Measurements from ENCODE around the gene ZNF662.

The ZNF662 gene

GRCh38 chr3:42887084-42887483 lies 18.9 kb upstream of the ZNF662 start:
- no peak for DNase-seq (ENCODE audit: low read depth)

DNA sequence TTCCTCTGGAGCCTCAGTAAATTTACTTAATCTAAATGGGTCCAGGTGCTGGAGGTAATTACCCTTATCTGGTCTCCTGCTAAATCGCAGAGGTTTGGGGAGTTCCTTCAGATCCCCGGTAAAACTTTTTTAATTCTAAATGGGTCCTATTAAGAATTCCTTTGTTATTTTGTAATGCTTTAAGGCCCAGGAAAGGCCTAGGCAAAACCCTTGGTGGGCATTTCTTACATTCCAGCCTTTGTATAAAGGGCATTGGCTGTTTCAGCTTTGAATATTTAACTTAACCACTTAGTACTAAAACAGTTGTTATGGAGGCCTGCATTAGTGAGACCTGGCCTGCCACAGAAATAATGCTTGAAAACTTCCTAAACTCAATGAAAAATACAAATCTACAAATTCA lies 14.9 kb upstream of the ZNF662 start:
- DNase-seq (ENCODE audit: low read depth) = no peak

DNA sequence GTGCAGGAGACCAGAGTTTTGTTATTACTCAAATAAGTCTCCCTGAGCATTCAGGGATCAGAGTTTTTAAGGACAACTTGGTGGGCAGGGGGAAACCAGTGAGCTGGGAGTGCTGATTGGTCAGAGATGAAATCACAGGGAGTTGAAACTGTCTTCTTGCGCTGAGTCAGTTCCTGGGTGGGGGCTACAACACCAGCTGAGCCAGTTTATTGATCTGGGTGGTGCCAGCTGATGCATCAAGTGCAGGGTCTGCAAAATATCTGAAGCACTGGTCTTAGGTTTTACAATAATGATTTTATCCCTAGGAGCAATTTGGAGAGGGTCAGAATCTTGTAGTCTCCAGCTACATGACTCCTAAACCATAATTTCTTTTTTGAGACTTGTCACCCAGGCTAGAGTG lies 13.8 kb upstream of the ZNF662 start:
- DNase-seq (ENCODE audit: low read depth) = no peak

DNA sequence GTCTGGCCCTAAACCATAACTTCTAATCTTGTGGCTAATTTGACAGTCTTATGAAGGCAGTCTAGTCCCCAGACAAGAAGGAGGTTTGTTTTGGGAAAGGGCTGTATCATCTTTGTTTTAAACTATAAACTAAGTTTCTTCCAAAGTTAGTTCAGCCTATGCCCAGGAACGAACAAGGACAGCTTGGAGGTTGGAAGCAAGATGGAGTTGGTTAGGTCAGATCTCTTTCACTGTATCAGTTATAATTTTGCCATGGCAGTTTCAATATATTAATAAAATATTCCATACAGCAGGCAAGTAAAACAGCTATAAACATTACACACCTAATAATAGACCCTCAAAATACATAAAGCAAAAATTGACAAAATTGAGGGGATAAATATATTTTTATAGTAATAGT lies 13.1 kb upstream of the ZNF662 start:
- DNase-seq (ENCODE audit: low read depth) = no peak

DNA sequence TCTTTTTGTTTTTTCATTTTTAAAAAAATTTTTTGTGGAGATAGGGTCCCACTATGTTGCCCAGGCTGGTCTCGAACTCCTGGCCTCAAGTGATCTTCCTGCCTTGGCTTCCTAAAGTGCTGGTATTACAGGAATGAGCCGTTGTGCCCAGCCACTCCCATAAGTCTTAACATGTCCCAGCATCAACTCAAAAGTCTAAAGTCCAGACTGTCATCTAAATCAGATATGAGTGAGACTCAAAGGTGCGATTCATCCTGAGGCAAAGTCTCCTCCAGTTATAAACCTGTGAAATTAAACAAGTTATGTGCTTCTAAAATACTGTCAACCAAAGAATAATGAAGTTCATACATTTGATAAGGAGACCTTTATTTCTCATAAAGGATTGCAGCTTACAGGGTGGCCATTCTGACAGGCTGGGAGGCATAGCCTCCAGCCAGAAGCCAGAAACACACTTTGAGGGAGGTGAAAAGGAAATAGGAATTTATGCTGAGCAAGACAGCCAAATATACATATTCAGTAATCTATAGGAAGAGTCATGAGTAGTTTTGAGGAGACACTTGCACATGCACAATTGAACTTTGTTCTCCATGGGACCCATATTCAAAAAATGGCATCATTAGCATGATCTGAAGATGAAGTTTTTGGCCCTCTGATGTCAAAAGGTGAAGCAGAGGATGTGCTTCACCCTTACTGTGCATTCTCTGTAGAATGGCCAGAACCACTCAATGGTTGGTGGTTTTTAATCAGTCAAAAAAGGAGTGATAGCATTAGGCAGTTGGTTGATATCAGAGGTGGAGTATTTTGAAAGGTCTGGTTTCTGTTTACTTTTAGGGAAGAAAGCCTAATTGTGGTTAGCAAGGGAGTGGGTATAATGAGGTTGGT lies 11.0 kb upstream of the ZNF662 start:
- no peak for DNase-seq (ENCODE audit: low read depth)

DNA sequence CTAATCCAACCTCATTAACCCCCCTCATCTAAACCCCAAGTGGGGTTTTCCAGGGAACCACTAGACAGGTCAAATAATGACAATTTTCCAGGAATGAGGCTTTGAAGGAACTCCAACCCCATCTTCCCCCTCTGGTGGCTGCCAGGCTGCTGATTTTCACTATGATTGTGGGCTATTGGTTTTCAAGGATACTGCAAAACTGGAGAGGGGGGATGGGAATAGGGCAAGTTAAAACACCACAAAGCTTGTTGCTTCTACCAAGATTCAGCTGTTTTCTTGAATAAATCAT lies 10.4 kb upstream of the ZNF662 start:
- no peak for DNase-seq (ENCODE audit: low read depth)

GRCh38 chr3:42898896-42899675 lies 6.9 kb upstream of the ZNF662 start:
- DNase-seq (ENCODE audit: low read depth) = no peak

- no peak for DNase-seq (ENCODE audit: low read depth)
Observed at GRCh38 chr3:42900226-42901072, 5.5 kb upstream of the ZNF662 start.

DNA sequence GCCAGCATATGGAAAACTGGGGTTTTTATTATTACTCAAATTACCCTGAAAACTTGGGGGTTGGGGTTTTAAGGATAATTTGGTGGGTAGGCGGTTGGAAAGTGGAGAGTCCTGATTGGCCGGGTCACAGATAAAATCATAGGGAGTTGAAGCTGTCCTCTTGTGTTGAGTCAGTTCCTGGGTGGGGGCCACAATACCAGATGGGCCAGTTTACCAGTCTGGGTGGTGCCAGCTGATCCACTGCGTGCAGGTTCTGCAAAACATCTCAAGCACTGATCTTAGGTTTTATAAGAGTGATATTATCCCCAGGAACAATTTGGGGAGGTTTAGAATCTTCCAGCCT lies 4.9 kb upstream of the ZNF662 start:
- no peak for DNase-seq (ENCODE audit: low read depth)

GRCh38 chr3:42902257-42902656 lies 3.7 kb upstream of the ZNF662 start:
- no peak for DNase-seq (ENCODE audit: low read depth)

DNA sequence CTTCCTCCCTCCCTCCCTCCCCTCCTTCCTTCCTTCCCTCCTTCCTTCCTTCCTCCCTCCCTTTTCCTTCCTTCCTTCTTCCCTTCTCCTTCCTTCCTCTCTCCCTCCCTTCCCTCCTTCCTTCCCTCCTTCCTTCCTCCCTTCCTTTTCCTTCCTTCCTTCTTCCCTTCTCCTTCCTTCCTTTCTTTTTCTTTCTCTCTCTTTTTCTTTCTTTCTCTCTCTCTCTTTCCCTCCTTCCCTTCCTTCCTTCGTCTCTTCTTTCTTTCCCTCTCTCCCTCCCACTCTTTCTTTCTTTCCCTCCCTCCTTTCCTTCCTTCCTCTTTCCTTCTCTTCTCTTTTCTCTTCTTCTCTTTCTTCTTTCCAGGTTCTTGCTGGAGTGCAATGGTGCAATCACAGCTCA lies 1.9 kb upstream of the ZNF662 start:
- no peak for DNase-seq (ENCODE audit: low read depth)

GRCh38 chr3:42905740-42906069 lies 237 bp upstream of the ZNF662 start:
- no peak for DNase-seq (ENCODE audit: low read depth)

DNA sequence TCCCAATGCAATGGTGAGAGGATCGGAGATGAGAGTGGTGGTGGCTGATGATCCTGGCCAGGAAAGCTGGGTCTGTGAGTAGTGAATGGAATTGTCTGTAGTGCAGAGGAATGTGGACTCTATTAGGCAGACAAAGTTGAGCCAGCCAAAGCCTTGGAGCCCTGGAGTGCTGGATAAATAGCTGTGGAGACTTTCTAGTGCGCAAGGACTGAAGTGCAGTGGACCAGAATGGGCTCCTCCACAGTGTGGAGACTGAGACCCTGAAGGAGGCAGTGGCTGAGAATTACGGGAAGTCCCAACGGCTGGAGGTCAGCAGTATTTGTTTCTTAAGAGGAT lies 874 bp downstream of the ZNF662 start:
- no peak for DNase-seq (ENCODE audit: low read depth)

DNA sequence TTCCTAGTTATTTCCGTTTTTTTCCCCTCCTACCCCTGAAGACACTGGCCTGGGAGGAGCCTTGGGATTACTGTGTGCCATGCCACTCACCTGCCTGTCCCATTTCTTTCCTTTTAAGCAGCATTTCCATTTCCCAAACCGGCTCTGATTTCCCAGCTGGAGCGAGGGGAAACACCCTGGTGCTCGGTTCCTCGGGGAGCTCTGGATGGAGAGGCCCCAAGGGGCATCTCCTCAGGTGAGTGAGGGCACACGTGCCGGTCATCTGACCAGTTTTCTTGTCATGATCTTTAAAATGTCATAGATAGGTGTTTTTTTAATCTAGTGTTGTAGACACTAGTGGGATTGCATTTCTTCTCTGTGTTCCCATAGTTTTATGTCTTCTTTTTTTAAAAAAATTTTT lies 2.7 kb downstream of the ZNF662 start:
- DNase-seq (ENCODE audit: low read depth) = no peak

- DNase-seq (ENCODE audit: low read depth) = no peak
Observed at GRCh38 chr3:42911551-42911950, 5.6 kb downstream of the ZNF662 start.

GRCh38 chr3:42914771-42915515 lies 9.0 kb downstream of the ZNF662 start:
- no peak for DNase-seq (ENCODE audit: low read depth)

GRCh38 chr3:42923606-42924005 lies 17.7 kb downstream of the ZNF662 start:
- no peak for DNase-seq (ENCODE audit: low read depth)

GRCh38 chr3:42926310-42926709 lies 20.4 kb downstream of the ZNF662 start:
- DNase-seq (ENCODE audit: low read depth) = no peak

DNA sequence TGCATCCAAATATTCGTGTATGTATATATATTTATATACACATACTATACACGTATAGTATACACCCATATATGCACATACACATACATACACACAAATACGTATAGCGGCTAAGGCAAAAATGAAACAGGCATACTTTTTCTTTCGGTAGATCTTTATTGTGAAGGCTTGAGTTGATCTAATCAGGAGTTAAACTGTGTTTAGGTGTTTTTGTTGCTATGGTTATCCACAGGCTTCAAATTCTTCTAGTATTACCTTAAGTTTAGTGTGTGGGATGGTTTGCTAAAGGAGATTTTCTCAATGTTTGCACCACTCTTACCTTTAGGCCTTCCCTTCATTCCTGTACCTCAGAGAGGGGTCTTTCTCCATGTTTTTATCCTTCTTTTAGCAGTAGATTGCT lies 28.2 kb downstream of the ZNF662 start:
- DNase-seq (ENCODE audit: low read depth) = no peak

GRCh38 chr3:42934910-42935309 lies 29.0 kb downstream of the ZNF662 start:
- no peak for DNase-seq (ENCODE audit: low read depth)

DNA sequence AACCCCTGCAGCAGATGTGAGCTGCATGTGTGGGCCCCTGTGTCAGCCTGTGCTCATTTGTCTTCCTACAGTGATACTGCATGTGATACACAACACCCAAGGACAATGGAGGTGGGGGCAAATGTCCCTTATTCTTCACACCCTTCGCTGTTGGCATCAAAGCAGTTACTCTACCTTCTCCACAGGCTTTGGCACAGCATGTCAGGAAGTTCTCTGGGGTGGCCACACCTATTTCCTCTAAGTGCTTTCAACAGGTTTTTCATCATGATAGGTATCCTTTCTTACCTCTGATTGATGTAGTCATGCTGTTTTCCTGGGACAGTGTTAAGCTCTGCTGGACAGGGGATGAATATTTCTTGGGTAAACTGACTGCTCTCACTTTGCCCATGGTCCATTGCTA lies 29.5 kb downstream of the ZNF662 start:
- DNase-seq (ENCODE audit: low read depth) = no peak

Data from stimulated activated CD8-positive, alpha-beta memory T cell treated with anti-CD3 and anti-CD28 coated beads, Interleukin-4, amount 100 ng/mL, for 24 hours (primary cell).